Muscle layer of colon (tissue), 2 donors: Measurements from ENCODE around the gene SMO.
A peak's percentile ranks its signal among the peaks of the same experiment; 100 is the strongest.

Experiments used
- H3K27ac ChIP-seq: one replicate; pipeline ENCODE4 v1.7.0; 2013; ENCODE audit warnings: low read depth, mild to moderate bottlenecking, low read length, moderate library complexity
- H3K27me3 ChIP-seq, 2 donors: one replicate each; pipeline ENCODE4 v1.7.0; 2013; ENCODE audit warnings: low read length in 2 of 2, mild to moderate bottlenecking in 2 of 2; ENCODE audit not compliant: insufficient read depth in 2 of 2, control insufficient read depth in 1 of 2
- H3K36me3 ChIP-seq: one replicate; pipeline ENCODE4 v1.7.0; 2013; ENCODE audit warnings: mild to moderate bottlenecking, low read length; ENCODE audit not compliant: insufficient read depth
- H3K4me1 ChIP-seq: one replicate; pipeline ENCODE4 v1.7.0; 2013; ENCODE audit warnings: mild to moderate bottlenecking, low read length; ENCODE audit not compliant: insufficient read depth
- H3K4me3 ChIP-seq, 2 donors: one replicate each; pipeline ENCODE4 v1.7.0; 2013; ENCODE audit warnings: low read length in 2 of 2, low read depth in 1 of 2, mild to moderate bottlenecking in 1 of 2, moderate library complexity in 1 of 2
- H3K9ac ChIP-seq: one replicate; pipeline ENCODE4 v1.7.0; 2013; ENCODE audit warnings: low read length
- H3K9me3 ChIP-seq: one replicate; pipeline ENCODE4 v1.7.0; 2013; ENCODE audit warnings: mild to moderate bottlenecking, low read length
- donor health status: abdominal sarcoma.
- donor health status: Adenocarcinoma of cecum.

The SMO gene

GRCh38 chr7:129188372-129188891, at the start of gene SMO:
TSS of gene SMO (plus strand) at chr7:129188633. CDS start at chr7:129189152, 519 bp downstream.
- no peaks in the 10 kb centered on the region for H3K27me3 ChIP-seq
- H3K27ac ChIP-seq = peak within 1 kb of the TSS; percentile 74
- H3K4me1 ChIP-seq = peaks cover 13% of the 10 kb centered on the region
- peak within 1 kb of the TSS; percentile 78 for H3K9ac ChIP-seq
- H3K4me3 ChIP-seq = peak within 1 kb of the TSS; percentile 75 to 89
- no peaks in the 10 kb centered on the region for H3K9me3 ChIP-seq
- H3K36me3 ChIP-seq = no peaks in the 10 kb centered on the region

- Histone ChIP-seq H3K27ac (no peak overlapping the region), H3K4me3 (no peak overlapping the region), H3K9ac (no peak overlapping the region), H3K36me3 (no peaks in the 10 kb centered on the region), H3K4me1 (peaks cover 11% of the 10 kb centered on the region), H3K27me3 (no peaks in the 10 kb centered on the region), H3K9me3 (no peaks in the 10 kb centered on the region)
These were observed 44.7 kb upstream of the SMO start for GRCh38 chr7:129143724-129144094.

- Histone ChIP-seq H3K27ac (no peak within 1 kb of the TSS), H3K4me3 (peak within 1 kb of the TSS; percentile 42 to 81), H3K36me3 (no peaks in the 10 kb centered on the region), H3K27me3 (no peaks in the 10 kb centered on the region), H3K9me3 (no peaks in the 10 kb centered on the region), H3K4me1 (peaks cover 11% of the 10 kb centered on the region), H3K9ac (no peak within 1 kb of the TSS)
These were observed 44.2 kb upstream of the SMO start, which contains the start of gene TSPAN33 for GRCh38 chr7:129144095-129144833. TSS of gene TSPAN33 (plus strand) at chr7:129144707. CDS start at chr7:129144981, 274 bp downstream.

- Histone ChIP-seq H3K36me3 (no peaks in the 10 kb centered on the region), H3K4me3 (peak overlapping the region; percentile 41 to 53), H3K4me1 (peaks cover 11% of the 10 kb centered on the region), H3K9ac (no peak overlapping the region), H3K27me3 (no peaks in the 10 kb centered on the region), H3K27ac (no peak overlapping the region), H3K9me3 (no peaks in the 10 kb centered on the region)
These were observed 43.4 kb upstream of the SMO start for GRCh38 chr7:129144834-129145668.

DNA sequence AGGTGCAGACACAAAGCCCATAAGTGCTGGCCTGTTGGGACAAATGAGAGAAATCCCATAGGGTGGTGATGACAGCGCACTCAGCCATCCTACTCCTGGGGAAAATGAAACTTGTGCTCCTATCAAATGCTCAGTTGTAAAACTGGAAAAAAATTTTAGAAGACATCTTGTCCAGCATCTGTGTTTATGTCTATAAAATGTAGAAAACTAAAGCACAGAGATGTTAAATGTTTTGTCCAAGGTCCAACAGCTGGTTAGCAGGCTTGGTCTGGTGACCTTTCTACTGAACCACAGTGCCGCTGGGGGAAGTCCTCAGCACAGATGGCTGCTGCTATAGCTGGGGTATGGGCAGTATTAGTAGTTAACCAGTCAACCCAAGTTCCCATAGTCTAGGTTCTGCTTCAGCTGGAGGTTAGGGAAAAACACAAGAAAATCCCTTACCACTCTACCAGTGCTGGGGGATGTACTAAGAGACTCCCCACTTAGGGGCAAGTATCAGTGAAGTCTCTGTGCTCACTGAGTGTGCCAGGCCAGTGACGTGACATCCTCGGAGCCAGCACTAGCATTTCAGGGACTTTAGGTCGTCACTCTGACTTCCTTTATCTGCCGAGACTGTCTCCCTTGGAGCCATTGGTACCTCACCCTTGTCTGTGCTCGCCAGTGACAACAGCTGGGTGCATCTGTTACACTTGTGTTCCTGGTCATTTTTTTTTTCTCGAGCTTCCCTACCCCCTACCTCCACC, 42.0 kb upstream of the SMO start:
- Histone ChIP-seq H3K27ac (no peak overlapping the region), H3K27me3 (no peaks in the 10 kb centered on the region), H3K9ac (no peak overlapping the region), H3K36me3 (no peaks in the 10 kb centered on the region), H3K4me3 (no peak overlapping the region), H3K9me3 (no peaks in the 10 kb centered on the region), H3K4me1 (peaks cover 11% of the 10 kb centered on the region)

- H3K27me3 ChIP-seq = no peaks in the 10 kb centered on the region
- H3K4me3 ChIP-seq = no peak overlapping the region
- no peaks in the 10 kb centered on the region for H3K9me3 ChIP-seq
- H3K27ac ChIP-seq = no peak overlapping the region
- no peak overlapping the region for H3K9ac ChIP-seq
- H3K4me1 ChIP-seq = peaks cover 11% of the 10 kb centered on the region
- H3K36me3 ChIP-seq = no peaks in the 10 kb centered on the region
These were observed 40.7 kb upstream of the SMO start for GRCh38 chr7:129147731-129148130.

- Histone ChIP-seq H3K4me1 (peaks cover 5% of the 10 kb centered on the region), H3K27ac (no peak overlapping the region)
These were observed 38.9 kb upstream of the SMO start for GRCh38 chr7:129149511-129149910.

DNA sequence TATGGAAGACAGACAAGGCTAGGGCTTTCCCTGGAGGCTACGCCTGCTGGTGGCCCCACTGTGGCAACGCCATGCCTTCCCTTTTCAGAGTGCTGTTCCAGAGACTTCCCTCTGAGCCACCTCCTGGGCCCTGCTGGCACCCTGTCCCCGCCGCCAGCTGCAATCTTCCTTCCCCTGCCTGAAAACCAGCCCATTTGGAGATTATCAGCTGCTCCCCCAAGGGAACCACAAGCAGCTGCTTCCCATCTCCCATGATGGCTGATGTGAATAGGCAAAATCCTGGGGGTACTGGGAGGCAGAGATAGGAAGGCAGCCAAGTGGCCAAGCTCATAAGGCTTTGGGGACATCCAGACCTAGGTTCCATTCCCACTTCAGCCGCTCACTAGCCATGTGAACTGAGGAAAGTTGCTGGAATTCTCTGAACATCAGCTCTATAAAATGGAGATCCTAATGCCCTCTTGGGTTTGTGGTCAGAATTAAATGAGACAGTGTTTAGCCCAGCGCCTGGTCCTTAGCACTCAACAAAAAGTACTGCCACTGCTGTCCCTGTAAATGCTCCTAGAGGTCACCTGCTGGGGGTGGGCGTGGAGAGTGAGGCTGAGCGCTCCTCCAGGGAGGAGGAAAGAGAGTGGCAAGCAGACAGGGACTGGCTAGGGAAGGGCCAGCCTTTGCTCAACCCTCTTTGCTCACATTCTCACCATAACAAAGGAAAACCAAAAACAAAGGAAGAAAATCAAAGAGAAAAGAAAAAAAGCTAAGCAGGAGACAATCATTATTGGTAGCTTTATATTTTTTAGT, 38.0 kb upstream of the SMO start:
- Histone ChIP-seq H3K27ac (no peak overlapping the region), H3K27me3 (no peaks in the 10 kb centered on the region), H3K9ac (no peak overlapping the region), H3K36me3 (no peaks in the 10 kb centered on the region), H3K4me3 (no peak overlapping the region), H3K4me1 (peaks cover 5% of the 10 kb centered on the region), H3K9me3 (no peaks in the 10 kb centered on the region)

More at GRCh38 chr7:129149511-129149910, 38.9 kb upstream of the SMO start:
- Histone ChIP-seq H3K9ac (no peak overlapping the region), H3K9me3 (no peaks in the 10 kb centered on the region), H3K27me3 (no peaks in the 10 kb centered on the region), H3K36me3 (no peaks in the 10 kb centered on the region), H3K4me3 (no peak overlapping the region)

DNA sequence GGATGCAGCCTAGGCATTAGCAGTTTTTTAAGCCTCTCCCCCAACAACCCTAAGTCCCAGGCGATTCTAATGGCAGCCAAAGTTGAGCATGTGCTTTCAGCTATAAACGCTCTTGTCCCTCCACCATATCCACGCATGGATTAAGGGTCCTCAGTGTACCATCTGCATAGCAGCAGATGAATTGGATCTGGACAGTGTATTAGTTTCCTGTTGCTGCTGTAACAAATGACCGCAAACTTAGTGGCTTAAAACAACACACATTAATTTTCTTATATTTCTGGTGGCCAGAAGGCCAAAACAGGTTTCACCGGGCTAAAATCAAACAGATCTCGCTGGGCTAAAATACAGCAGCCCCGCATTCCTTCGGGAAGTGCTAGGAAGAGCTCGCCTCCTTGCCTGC, 30.8 kb upstream of the SMO start:
- H3K27me3 ChIP-seq = no peaks in the 10 kb centered on the region
- no peaks in the 10 kb centered on the region for H3K36me3 ChIP-seq
- no peak overlapping the region for H3K27ac ChIP-seq
- H3K4me3 ChIP-seq = no peak overlapping the region
- no peaks in the 10 kb centered on the region for H3K9me3 ChIP-seq
- no peaks in the 10 kb centered on the region for H3K4me1 ChIP-seq
- H3K9ac ChIP-seq = no peak overlapping the region

DNA sequence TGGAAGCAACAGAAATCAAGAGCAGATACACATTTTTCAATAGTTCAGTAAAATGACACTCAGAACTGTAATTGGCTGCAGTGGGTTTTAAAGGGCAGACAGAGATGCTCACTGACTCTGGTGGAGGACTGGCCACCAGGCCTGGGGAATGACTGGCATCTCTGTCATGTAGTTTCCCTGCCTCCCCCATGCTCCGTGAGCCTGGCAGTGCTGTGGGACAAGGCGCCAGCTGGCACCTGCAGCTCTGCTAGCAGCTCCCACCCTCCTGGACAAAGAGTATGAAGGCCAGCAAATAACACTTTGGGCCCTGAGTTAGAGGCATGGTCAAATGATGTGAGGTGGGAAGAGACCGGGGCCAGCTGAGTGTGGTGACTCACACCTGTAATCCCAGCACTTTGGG, 28.9 kb upstream of the SMO start:
- no peak overlapping the region for H3K4me3 ChIP-seq
- no peak overlapping the region for H3K27ac ChIP-seq
- no peaks in the 10 kb centered on the region for H3K9me3 ChIP-seq
- H3K36me3 ChIP-seq = no peaks in the 10 kb centered on the region
- H3K27me3 ChIP-seq = no peaks in the 10 kb centered on the region
- no peaks in the 10 kb centered on the region for H3K4me1 ChIP-seq
- H3K9ac ChIP-seq = no peak overlapping the region
